GM10847 (cell line): ENCODE results near the gene RPAP2.

Experiments
- POLR2A ChIP-seq: IDR thresholded peaks from 2 replicates; pipeline ENCODE4 v1.6.1; 2011; ENCODE audit not compliant: insufficient read length; ENCODE audit errors: extremely low read depth

RPAP2 gene

GRCh38 chr1:92356956-92357355 lies 58.1 kb downstream of the RPAP2 start:
- no peak for TF ChIP-seq POLR2A

- no peak for TF ChIP-seq POLR2A
These were observed 61.1 kb downstream of the RPAP2 start for GRCh38 chr1:92359986-92360385.

- TF ChIP-seq POLR2A = no peak
These were observed 64.1 kb downstream of the RPAP2 start for GRCh38 chr1:92362970-92363369.

- no peak for TF ChIP-seq POLR2A
These were observed 64.5 kb downstream of the RPAP2 start for GRCh38 chr1:92363401-92363800.

- TF ChIP-seq POLR2A = no peak
These were observed 66.7 kb downstream of the RPAP2 start for GRCh38 chr1:92365378-92366039.

GRCh38 chr1:92366040-92366395 lies 67.2 kb downstream of the RPAP2 start:
- no peak for TF ChIP-seq POLR2A

- no peak for TF ChIP-seq POLR2A
These were observed 68.6 kb downstream of the RPAP2 start for GRCh38 chr1:92367496-92367895.

GRCh38 chr1:92372164-92372563 lies 73.3 kb downstream of the RPAP2 start:
- no peak for TF ChIP-seq POLR2A

- no peak for TF ChIP-seq POLR2A
These were observed 75.4 kb downstream of the RPAP2 start for GRCh38 chr1:92374223-92374622.

GRCh38 chr1:92376345-92376744 lies 77.5 kb downstream of the RPAP2 start:
- no peak for TF ChIP-seq POLR2A

- TF ChIP-seq POLR2A = no peak
These were observed 82.0 kb downstream of the RPAP2 start for GRCh38 chr1:92380867-92381266.

- no peak for TF ChIP-seq POLR2A
These were observed 99.7 kb downstream of the RPAP2 start for GRCh38 chr1:92398519-92398918.

- no peak for TF ChIP-seq POLR2A
These were observed 100.2 kb downstream of the RPAP2 start for GRCh38 chr1:92399076-92399475.

GRCh38 chr1:92404661-92405060 lies 105.8 kb downstream of the RPAP2 start:
- TF ChIP-seq POLR2A = no peak

- no peak for TF ChIP-seq POLR2A
These were observed 110.0 kb downstream of the RPAP2 start for GRCh38 chr1:92408825-92409224.

- TF ChIP-seq POLR2A = no peak
These were observed 111.2 kb downstream of the RPAP2 start for GRCh38 chr1:92409946-92410549.

GRCh38 chr1:92410706-92411105 lies 111.8 kb downstream of the RPAP2 start:
- no peak for TF ChIP-seq POLR2A
